ENCODE measurements around the gene GALNT9.
A peak's percentile ranks its signal among the peaks of the same experiment; 100 is the strongest.
"Not testable (repeated sequence)": the region's sequence is repeated elsewhere in the genome, so short reads cannot be mapped to it uniquely, and the experiment has no call there.

Gene GALNT9

DNA sequence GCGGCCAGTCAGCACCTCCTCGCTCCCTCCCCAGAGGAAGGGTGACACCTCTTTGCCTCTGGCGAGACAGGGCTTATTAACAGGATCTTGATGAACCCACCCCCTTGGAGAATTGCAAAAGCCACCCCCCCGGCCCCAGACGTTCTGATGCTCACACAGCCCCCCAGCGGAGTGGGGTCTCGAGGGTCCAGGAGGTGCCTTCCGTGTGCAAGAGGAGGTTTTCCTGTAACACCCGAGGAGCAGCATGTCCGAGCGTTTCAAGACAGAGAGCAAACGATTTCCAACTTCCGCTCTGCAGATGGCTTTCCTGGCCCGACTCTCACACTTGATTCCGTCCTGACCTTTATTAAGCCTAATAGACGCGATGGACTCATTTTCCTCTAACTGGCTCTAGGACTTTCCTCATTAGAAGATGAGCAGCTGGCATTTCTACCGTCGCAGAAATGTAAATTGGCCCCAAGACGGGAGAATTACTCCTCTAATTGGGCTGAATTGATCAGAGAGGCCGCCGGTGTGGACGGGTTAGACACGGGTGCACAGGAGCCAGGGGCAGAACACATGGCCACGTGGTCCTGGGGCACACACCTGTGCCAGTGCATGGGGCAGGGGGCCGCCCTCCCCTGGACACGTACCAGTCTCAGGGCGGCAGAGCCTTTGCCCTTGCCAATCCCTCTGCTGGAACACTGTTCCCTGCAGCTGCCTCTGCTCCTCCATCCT is 100.8 kb downstream of the GALNT9 start:
- no peak for DNase-seq

DNA sequence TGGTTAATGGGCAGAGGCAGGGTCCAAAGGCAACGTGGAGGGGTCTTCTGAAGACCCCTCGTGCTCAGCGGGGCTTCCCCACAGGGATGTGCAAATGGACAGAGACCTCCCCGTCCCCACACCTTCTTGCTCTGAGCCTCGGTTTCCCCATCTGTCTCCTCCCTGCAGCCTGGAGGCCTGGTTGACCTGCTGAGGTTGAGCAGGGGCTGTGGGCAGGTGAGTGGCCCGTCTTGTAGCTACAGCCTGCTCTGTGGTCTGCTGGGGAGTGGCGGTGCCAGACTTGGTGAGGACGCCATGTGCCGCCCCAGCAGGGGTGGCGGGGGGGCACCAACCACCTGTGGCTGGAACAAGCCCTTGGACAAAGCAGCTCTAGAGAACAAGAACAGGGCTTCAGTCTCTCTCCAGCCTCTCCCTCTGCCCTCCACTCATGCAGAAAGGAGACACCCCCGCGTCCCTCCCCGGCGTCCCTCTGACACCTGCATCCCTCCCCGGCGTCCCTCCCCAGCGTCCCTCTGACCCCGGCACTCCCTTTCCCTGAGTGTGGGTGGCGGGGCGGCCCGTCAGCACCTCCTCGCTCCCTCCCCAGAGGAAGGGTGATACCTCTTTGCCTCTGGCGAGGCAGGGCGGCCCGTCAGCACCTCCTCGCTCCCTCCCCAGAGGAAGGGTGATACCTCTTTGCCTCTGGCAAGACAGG is 101.5 kb downstream of the GALNT9 start:
- DNase-seq: no peak

GRCh38 chr12:132227118-132227517 is 102.3 kb downstream of the GALNT9 start:
- no peak for DNase-seq

DNA sequence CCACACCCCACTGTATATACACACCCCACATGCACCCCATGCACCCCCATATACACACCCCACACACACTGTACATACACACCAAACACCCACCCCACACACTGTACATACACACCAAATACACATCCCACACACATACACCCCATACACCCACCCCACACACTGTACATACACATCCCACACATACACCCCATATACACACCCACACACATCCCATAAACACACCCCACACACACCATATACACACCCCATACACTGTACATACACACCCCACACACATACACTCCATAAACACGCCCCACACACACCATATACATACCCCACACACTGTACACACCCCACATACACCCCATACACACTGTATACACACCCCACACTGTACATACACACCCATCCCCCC is 102.8 kb downstream of the GALNT9 start:
- no peak for DNase-seq

DNA sequence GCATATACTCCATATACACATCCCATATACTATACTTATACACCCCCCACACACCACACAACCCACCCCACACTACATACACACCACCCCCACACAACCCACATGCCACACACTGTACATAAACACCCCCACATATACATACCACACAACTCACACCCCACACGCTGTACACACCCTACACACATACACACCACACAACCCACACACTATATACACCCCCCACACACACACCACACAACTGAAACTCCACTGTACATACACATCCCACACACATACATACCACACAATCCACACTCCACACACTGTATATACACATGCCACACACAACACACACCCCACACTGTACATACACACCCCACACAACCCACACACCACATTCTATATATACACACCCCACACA is 104.2 kb downstream of the GALNT9 start:
- no peak for DNase-seq

GRCh38 chr12:132224484-132224883 is 104.9 kb downstream of the GALNT9 start:
- no peak for DNase-seq

DNA sequence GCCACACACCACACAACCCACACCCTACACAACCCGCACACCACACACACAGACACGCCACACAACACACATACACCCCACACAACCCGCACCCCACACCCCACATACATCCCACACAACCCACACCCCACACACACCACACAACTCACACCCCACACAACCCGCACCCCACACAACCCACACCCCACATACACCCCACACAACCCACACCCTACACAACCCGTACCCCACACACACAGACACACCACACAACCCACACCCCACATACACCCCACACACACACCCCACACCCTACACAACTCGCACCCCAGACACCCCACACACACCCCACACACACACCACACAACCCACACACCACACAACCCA is 106.6 kb downstream of the GALNT9 start:
- DNase-seq: no peak

- peak; percentile 48 for DNase-seq
Measured at GRCh38 chr12:132222096-132222807, 107.1 kb downstream of the GALNT9 start.

DNA sequence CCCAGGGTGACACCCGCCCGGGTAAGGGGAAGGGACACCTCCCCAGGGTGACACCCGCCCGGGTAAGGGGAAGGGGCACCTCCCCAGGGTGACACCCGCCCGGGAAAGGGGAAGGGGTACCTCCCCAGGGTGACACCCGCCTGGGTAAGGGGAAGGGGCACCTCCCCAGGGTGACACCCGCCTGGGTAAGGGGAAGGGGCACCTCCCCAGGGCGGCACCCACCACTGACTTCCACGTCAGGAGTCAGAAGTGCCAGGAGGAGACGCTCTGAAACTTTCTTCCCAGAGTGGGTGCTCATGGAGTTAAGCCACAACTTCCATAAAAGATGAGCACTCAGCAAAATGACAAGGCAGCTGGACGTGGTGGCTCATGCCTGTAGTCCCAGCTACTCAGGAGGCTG is 109.6 kb downstream of the GALNT9 start:
- not testable (repeated sequence) for DNase-seq

- DNase-seq: no peak
Measured at GRCh38 chr12:132219323-132219722, 110.1 kb downstream of the GALNT9 start.

- DNase-seq: peak; percentile 60
Measured at GRCh38 chr12:132218915-132219314, 110.5 kb downstream of the GALNT9 start.

DNA sequence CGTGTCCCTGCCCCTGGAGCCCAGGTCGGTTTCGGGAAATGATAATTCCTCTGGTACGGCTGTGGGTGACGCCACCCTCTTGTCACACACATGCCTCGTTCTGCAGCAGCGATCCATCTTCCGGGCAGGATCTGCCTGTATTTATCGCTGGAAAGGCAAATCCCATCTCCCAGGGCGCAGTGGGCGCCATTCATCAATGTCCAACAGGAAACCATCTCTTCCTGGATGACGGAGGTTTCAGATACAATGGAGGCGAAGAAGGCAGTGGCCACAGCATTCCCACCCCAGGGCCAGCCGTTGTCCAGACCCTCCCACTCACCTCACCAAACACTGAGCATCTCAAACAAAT is 110.9 kb downstream of the GALNT9 start:
- no peak for DNase-seq

DNA sequence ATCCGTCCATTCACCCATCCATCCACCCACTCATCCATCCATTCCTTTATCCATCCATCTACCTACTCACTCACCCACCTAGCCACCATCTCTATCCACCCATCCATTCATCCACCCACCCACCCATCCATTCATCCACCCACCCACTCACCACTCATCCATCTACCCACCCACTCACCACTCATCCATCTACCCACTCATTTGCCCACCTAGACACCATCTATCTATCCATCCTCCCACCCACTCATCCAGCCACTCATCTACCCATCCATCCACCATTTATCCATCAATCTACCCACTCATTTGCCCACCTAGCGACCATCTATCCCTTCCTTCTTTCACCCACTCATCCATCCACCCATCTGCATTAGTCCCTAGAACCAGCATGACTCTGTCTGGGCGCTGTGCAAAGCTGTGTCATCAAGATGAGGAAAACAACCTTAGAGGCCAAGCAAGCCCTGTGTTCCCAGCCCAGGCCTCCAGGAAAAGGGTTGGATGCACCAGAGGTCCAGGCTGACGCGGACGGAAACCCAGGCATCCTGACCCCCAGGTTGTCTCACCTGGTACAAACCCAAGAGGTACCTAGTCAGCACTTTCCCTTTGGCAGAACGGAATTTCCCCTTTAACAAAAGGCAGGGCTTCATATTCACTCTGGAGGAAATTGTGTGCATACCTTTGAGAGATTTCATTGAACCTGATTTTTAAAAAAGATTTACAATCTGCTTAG is 111.4 kb downstream of the GALNT9 start:
- no peak for DNase-seq

DNA sequence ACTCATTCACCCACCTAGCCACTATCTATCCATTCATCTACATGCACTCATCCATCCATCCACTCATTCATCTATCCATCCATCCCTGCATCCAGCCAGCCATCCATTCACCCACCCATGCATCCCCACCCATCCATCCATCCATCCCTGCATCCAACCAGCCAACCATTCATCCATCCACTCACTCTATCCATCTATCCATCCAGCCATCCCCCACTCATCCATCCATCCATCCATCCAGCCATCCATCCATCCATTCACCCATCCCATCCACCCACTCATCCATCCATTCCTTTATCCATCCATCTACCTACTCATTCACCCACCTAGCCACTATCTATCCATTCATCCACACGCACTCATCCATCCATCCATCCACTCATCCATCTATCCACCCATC is 112.0 kb downstream of the GALNT9 start:
- no peak for DNase-seq

- DNase-seq: no peak
Measured at GRCh38 chr12:132216354-132216987, 112.9 kb downstream of the GALNT9 start.

- no peak for DNase-seq
Measured at GRCh38 chr12:132215299-132215989, 113.9 kb downstream of the GALNT9 start.

DNA sequence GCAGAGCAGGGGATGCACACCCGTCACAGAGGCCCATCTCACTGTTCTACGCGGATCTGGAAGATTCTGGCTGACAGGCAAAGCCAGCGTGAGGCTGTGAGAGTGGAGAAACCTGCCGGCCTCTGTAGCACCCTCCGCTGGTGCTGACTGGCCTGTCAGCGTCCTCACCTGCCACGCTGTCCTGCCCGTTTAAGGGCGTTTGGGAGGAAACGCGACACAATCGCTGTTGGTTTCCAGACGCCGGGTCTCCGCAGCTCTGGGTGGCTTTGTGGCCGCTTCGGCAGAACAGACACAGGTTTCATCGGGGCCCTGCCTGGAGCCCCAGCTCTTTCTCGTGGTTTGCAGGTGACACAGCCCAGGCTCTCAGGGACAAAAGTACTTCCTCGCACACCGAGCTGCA is 114.5 kb downstream of the GALNT9 start:
- no peak for DNase-seq

GRCh38 chr12:132214161-132214476 is 115.3 kb downstream of the GALNT9 start:
- no peak for DNase-seq

DNA sequence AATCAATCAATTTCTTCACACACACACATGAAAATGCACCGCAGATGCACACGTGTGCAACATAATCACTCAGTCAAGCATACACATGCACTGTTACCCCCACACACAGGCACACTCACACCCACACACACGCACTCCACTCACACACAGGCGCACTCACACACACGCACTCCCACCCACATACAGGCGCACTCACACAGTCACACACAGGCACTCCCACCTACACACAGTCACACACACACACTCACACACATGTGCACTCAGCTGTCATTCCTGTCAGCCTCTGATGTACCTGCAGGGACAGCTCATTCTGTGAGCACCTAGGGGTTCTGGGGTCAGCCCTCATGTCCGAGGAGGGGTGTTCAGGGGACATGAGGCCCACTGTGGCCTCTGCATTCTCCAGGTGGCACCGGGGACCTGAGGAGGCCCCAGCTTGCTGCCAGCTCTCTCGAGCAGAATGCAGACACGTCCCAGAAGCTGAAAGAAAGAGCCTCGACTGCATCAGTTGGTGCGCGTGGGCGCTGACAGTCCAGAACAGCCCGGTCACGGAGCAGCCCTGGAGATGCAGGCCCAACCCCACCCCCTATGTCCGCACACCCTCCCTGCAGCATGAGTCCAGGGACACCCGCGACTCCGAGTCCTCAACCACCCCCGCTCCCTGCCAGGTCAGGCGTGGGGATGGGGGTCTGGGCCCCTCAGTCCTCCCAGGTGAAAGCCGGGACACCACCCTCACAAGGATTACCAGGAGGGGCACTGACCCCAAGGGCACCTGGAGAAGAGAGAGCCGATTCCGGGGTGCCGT is 115.8 kb downstream of the GALNT9 start:
- DNase-seq: no peak

GRCh38 chr12:132211816-132212215 is 117.6 kb downstream of the GALNT9 start:
- peak; percentile 58 for DNase-seq

DNA sequence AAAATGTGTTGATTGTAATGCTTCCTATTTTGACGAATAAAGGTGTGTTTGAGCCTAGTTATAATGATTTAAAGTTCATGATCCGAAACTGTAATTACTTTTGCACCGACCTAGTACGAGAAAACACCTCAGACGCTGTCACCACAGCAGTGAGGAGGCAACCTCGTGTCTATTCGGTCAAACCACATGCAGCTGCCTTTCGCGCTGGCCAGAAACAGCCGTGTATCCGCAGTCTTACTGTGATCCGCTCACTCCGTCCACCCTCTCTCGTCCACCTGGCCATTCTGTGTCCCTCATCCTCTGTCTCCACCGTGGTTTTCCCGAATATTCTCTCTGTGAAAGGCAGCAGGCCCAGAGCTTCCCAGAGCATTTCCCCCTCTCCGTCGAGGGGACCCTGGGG is 118.1 kb downstream of the GALNT9 start:
- no peak for DNase-seq

All from CD4-positive, alpha-beta T cell treated with Interleukin-12 subunit alpha and Interleukin-12 subunit beta, for 1 hour (primary cell).